Ramos (cell line): ENCODE data around the gene DHRS9.
"Not testable (repeated sequence)": the region's sequence is repeated elsewhere in the genome, so short reads cannot be mapped to it uniquely, and the experiment has no call there.

Experiments
- in situ Hi-C: fragments of 300-500 bp; cut with MboI; formaldehyde crosslinking; loops from one replicate; pipeline ENCODE4 v1.14.3; 2022; ENCODE audit warnings: low sequenced_read_pairs; ENCODE audit not compliant: unreplicated experiment

The DHRS9 gene

DNA sequence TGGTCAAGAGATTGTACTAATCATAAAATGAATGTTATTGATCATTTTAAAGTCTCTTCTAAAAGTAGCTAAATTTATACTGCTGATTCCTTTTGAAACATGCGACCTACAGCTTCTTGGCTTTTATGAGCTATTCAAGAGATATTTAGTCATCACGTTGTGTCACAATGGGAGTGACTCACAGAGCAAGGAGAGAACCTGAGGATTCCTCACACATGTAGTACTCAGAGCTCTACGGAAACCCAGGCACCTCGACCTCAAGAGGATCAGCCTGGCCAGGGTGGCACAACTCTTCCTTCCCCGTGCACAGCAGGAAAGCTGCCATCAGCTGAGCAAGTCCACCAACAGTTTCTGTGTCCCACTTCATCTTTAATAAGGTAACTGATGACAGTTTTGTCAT is at the start of gene DHRS9:
Gene DHRS9 (plus strand): TSS at position 223 of the 400 bp plus-strand sequence. CDS start 12,019 bp downstream, outside the sequence.
- in situ Hi-C loops, result no loop called here

GRCh38 chr2:169023161-169023560 is 46.2 kb upstream of the DHRS9 start:
- in situ Hi-C loops, result no loop called here

GRCh38 chr2:169026056-169026455 is 43.3 kb upstream of the DHRS9 start:
- in situ Hi-C loops, result no loop called here

DNA sequence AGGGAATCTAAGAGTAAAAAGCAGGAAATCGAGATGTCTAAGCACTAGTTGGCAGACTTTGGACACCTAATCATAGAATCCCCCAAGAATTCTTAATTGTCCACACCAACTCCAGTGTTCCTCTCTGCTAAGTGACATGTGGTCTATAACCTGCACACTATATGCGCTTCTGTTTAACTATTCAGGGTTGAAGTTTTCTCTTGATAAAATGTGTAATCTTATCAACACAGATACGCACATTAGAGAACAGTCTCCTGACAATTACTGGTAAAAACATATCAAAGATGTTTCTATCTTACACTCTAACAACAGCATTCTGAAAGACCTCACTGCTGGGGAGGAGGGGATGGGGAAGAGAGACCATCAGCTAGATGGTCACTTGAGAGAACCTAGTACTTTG is 42.1 kb upstream of the DHRS9 start:
- in situ Hi-C loops, result no loop called here

- in situ Hi-C loops, result no loop called here
Observed at GRCh38 chr2:169029341-169029740, 40.0 kb upstream of the DHRS9 start.

DNA sequence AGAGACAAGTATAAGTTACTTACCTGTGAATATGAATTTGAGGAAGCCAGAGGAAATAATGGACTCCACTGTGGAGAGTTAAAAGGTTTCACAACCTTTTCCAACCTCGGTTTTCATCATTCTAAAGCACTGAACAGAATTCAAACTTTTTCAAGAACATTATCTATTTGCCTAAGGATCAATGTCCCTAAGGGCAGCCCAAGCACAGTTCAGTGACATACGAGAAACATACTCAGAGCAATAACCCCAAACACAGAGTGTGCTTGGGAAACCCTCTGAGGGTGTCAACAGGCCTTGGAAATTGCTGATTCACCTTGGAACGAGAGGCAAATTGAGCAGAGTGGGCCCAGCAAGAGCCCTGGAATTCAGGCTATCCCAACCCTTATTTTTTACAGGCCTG is 38.2 kb upstream of the DHRS9 start, which contains the start of gene ABCB11:
Gene ABCB11 (minus strand): TSS at position 123 of the 400 bp plus-strand sequence. CDS start 13,199 bp downstream, outside the sequence.
- in situ Hi-C loops, result no loop called here

GRCh38 chr2:169034256-169034655 is 35.1 kb upstream of the DHRS9 start:
- in situ Hi-C loops, result no loop called here

DNA sequence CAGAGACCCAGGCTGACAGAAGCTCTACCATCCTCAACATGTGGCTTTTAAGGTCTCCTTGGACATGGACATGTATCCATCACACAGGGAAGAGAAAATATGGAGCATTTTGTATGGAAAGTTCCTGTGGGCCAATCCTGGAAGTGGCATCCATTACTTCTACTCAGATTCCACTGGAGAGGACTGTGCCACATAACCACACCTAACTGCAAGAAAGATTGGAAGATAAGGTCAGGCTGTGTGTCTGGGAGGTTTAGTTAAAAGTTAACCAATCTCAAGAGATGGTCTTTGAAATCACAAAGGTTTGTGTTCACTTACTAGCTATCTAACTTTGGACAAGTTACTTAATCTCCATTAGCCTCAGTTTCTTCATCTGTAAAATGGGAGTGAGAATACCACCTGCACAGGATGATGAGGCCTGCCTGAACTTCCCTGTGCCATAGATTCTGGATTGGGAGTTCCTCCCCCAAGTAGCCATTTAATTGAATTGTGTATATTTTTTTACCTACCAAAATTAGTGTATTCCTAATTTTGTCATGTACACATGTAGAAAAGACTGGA is 34.3 kb upstream of the DHRS9 start:
- in situ Hi-C loops, result no loop called here

DNA sequence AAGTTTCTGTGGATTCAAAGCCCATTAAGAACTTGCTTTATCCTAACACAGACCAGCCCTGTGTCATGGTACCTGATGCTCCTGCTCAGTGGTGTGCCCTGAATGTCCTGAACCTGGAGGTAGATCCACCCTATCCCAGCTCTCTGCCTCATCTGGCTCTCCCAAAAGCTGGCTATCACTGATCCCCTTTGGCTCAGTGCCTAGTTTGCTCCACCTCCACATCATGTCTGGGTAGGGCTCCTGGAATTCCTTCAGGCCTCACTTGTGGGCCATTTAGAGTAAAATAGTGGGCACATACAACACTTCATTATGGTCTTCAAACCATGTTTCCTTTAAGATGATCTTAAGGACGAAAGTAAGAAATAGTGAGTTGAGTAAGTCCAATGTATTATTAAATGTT is 33.5 kb upstream of the DHRS9 start:
- in situ Hi-C loops, result no loop called here

DNA sequence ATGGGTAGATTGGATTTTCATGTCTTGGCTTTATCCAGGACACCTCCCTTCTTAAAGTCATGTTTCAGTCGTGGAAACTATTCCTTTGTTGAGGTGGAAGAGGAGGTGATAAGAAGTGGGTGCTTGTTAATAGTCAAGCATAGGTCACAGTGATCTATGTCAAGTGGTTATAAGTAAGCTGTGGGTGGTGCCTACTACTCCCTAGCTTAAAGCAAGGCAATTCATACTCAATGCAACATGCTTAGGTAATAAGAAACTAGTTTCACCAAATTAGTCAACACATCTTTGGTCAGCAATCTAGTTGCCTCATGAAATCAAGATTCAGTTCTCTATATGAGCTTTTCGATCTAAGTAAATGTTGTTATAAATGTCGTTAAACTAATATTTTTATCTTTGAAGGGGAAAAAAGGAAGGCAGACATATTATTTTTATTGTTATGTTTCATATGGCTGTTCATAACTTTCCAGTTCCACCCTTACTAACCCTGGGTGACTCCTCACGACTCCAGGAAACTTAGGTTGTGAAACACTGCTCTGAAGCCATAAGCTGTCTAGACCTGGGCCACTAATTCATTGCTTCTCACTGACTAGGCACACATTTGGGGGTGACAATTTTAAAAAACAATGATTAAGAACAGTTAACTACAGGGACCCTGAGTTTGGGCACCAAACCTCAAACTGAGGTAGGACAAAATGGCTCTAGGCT is 32.5 kb upstream of the DHRS9 start:
- in situ Hi-C loops, result no loop called here

DNA sequence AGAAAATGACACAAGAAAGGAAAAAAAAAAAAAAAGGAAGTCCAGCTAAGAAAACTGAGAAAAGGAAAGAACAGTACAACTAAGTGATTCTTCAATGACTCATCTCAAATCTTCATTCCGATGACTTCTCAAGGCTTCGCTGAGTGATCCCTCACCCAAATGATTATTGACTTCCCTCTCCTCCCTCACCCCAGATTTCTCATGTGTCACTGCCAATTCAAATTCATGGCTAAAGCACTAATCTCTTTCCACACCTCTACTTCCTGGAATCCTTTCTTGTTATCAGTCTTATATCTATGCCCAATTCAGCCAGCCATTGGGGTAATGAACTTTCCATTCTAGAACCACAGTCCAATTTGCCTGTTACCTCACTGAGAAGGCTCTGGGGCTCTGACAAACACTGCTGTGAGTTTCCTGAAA is 31.0 kb upstream of the DHRS9 start:
- in situ Hi-C loops, result no loop called here

- in situ Hi-C loops, result no loop called here
Observed at GRCh38 chr2:169039702-169040101, 29.7 kb upstream of the DHRS9 start.

DNA sequence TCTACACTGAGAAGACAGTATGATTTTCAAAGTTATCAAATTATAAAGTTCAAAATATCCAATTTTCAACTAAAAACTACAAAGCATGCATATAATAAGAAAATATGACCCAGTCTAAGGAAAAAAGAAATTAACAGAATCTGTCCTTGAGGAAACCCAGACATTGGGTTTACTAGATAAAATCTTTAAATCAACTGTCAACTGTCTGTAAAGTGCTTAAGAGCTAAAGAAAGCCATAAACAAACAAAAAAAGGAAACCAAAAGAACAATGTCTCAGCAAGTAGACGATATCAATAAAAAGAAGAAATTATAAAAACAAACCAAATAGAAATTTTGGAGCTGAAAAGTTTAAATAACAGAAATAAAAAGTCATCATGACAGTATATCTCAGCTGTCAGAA is 27.8 kb upstream of the DHRS9 start:
- in situ Hi-C loops, result no loop called here

- in situ Hi-C loops, result no loop called here
Observed at GRCh38 chr2:169042856-169043255, 26.5 kb upstream of the DHRS9 start.

DNA sequence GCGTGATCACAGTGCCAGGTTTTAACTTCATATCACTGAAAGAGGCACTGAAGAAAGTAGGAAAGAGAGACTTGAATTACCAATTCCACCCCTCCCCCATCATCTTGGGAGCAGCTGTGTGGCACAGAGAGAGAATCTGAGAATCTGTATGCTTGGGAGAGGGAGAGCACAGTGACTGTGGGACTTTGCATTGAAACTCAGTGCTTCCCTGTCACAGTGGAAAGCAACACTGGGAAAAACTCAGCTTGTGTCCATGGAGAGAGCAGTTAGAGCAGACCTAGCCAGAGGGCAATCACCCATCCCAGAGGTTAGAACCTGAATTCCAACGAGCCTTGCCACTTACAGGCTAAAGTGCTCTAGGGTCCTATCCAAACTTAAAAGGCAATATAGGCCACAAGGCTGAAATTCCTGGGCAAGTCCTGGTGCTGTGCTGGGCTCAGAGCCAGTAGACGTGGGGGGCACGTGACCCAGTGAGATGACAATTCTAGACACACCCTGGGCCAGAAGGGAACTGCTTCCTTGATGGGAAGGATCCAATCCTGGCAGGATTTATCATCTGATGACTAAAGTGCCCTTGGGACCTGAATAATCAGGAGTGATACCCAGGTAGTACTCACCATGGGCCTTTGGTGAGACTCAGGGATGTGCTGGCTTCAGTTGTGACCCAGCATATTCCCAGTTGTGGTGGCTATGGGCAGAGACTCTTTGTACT is 22.8 kb upstream of the DHRS9 start:
- in situ Hi-C loops, result no loop called here

DNA sequence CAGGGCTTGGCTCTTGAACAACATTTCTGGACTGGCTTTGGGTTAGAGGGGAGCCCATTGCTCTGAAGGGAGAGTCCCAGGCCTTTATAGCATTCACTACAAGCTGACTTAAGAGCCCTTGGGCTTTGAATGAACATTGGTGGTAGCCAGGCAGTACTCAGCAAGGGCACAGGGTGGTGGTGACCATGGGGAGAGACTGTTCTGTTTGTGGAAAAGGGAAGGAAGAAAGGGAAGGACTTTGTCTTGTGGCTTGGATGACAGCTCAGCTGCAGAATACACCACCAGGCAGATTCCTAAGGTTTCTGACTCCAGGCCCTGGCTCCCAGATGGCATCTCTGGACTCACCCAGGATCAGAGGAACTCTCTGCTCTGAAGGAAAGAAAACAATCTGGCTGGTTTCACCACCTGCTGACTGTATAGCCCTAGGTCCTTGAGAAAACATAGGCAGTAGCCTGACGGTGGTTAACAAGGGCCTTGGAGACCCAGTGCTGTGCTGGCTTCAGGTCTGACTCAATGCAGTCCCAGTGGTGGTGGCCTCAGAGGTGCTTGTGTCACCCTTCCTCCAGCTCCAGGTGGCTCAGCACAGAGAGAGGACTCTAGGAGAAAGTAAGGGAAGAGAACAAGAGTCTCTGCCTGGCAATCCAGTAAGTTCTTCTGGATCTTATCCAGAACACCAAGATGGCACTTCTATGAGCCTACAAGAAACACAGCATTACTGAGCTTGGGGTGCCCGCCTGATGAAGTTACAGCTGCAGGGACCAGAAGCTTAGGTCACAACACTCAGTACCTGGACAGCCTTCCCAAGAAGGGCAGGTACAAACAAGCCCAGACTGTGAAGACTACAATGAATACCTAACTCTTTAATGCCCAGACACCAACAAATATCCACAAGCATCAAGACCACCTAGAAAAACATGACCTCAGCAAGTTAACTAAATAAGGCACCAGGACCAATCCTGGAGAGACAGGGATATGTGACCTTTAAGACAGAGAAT is 21.8 kb upstream of the DHRS9 start:
- in situ Hi-C loops, result no loop called here

DNA sequence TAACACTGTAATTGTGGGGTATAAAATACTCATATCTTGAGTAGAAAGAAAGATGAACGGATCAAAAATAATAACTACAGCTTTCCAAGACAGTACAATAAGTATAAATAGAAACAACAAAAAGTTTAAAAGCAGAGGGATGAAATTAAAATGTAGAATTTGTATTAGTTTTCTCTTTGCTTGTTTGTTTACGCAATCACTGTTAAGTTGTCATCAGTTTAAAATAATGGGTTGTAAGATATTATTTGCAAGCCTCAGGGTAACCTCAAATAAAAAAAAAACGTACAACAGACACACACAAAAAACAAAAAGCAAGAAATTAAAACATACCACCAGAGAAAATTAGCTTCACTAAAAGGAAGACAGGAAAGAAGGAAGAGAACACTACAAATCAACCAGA is 20.2 kb upstream of the DHRS9 start:
- in situ Hi-C loops, result no loop called here

DNA sequence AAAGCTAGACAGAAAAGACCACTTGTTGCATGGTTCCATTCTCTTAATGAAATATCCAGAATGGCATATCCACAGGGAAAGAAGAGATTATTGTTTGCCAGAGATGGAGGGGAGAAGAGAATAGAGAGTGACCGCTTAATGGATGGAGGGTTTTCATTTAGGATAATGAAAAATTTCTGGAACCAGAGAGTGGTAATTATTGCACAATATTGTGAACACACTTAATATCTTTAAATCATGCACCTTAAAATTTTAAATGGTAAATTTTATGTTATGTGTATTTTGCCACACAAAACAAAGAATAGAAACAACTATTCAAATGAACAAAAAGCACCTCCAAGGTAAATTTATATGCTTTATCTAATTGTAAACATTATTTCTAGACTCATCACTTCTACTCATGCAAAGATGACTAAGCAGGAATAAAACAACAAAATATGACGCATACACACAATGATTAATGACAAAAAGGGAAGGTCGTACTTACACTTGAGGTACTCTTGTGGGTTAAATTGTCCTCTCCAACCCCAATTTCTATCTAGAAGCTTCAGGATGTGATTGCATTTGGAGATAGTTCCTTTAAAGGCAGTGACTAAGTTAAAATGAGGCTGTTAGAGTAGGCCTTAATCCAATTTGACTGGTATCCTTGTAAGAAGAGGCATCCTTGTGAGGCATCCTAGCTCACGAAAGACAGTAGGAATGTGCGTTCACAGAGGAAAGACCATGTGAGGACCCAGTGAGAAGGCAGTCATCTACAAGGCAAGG is 18.7 kb upstream of the DHRS9 start:
- in situ Hi-C loops, result no loop called here

GRCh38 chr2:169054575-169054974 is 14.8 kb upstream of the DHRS9 start:
- in situ Hi-C loops, result not testable (repeated sequence)

DNA sequence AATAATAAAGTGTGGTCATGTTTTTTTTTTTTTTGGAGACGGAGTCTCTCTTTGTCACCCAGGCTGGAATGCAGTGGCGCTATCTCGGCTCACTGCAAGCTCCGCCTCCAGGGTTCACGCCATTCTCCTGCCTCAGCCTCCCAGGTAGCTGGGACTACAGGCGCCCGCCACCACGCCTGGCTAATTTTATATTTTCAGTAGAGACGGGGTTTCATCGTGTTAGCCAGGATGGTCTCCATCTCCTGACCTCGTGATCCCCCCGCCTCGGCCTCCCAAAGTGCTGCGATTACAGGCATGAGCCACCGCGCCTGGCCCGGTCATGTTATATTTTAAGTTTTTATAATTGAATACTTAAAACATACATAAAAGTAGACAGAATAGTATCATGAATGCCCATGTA is 5.2 kb upstream of the DHRS9 start:
- in situ Hi-C loops, result not testable (repeated sequence)
